HG02938 (cell line): ENCODE data around the gene WDR20.
"Not testable (repeated sequence)": the region's sequence is repeated elsewhere in the genome, so short reads cannot be mapped to it uniquely, and the experiment has no call there.

Experiments used
- ATAC-seq: cut with Tn5 transposase; IDR thresholded peaks from one replicate; pipeline ENCODE4 v1.9.1; 2021; ENCODE audit warnings: mild to moderate bottlenecking, moderate library complexity; ENCODE audit not compliant: unreplicated experiment

The WDR20 gene

DNA sequence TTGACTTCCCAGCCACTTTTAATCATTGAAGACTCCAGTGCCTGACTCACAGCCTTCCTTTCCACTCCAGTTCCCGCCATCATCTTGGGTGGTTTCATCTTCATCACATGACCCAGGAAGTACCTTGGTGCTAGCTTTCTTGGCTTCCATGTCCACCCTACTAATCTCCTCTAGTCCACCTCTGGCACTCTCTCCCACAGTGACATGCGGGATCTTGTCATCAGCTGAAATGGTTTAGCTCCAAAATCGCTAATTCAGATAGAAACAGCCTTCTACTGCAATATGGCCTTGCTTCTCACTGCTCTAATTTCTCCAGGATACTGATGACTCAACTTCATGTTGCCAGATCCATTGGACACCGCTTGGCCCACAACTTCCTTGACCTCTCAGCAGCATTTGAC lies 24.5 kb downstream of the WDR20 start:
- ATAC-seq: no peak

DNA sequence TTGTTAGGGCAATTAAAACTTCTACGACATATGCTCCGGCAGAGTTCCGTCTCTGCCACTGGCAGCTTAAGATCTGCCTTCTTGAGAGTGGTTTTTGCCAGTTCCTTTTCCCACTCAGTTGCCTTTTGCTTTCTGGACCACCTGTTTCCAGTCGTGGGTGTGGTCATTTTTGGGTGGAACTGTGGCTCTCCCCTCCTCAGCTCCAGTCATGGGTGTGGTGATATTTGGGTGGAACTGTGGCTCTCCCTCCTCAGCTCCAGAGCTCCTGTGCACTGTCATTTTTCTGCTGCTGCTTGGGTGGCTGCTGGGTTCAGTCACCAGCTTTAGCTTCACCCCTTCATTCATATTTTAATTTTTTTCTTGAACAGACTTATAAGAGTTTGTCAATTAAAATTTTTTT lies 25.3 kb downstream of the WDR20 start:
- no peak for ATAC-seq

DNA sequence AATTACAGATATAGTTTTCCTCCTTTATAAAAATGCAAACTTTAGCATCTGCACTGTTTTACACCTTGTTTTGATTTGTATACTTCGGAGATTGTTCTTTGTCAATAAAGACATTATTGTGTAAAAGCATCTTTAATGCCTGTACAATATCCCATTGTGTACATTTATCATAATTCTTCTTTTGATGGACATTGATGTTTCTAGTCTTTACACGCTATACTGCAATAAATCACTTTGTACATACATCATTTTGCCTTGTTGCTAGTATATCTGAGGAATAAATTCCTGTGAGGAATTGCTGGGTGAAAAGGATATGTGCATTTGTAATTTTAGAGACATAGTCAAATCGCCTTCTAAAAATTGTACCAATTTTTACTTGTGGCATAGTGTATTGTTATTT lies 30.4 kb downstream of the WDR20 start:
- no peak for ATAC-seq

DNA sequence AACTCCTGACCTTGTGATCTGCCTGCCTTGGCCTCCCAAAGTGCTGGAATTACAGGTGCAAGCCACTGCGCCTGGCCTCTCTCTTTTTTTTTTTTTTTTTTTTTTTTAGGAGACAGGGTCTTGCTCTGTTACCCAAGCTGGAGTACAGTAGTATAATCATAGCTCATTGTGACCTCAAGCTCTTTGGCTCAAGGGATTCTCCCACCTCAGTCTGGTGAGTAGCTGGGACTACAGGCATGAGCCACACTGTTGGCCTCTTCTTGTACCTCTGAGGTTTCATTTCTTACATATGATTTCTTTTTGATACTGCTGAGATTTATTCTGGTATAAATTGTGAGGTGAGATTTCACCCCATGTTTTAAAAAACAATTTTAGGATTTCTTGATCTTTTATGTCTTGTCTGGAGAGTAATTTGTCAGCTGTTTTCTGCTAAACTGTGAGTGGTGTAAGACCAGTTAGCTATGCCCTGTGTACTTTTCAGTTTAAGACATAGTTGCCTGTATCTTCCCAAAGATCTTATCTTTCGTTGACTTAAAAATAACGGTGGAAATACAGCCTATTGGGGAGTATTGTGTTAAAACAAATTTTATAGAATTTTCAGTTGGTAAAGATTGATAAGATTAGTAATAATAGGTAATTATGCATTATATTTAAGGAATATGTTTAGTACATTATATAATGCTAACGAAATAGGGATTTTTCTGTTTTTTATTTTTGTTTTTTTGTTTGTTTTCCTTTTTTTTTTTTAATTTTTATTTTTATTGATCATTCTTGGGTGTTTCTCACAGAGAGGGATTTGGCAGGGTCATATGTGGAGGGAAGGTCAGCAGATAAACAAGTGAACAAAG lies 31.7 kb downstream of the WDR20 start:
- no peak for ATAC-seq

DNA sequence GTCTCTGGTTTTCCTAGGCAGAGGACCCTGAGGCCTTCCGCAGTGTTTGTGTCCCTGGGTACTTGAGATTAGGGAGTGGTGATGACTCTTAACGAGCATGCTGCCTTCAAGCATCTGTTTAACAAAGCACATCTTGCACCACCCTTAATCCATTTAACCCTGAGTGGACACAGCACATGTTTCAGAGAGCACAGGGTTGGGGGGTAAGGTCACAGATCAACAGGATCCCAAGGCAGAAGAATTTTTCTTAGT lies 32.2 kb downstream of the WDR20 start:
- ATAC-seq: not testable (repeated sequence)

DNA sequence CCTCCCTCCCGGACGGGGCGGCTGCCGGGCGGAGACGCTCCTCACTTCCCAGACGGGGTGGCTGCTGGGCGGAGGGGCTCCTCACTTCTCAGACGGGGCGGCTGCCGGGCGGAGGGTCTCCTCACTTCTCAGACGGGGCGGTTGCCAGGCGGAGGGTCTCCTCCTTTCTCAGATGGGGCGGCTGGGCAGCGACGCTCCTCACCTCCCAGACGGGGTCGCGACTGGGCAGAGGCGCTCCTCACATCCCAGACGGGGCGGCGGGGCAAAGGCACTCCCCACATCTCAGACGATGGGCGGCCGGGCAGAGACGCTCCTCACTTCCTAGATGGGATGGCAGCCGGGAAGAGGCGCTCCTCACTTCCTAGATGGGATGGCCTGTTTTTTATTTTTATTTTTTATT lies 33.0 kb downstream of the WDR20 start:
- not testable (repeated sequence) for ATAC-seq

DNA sequence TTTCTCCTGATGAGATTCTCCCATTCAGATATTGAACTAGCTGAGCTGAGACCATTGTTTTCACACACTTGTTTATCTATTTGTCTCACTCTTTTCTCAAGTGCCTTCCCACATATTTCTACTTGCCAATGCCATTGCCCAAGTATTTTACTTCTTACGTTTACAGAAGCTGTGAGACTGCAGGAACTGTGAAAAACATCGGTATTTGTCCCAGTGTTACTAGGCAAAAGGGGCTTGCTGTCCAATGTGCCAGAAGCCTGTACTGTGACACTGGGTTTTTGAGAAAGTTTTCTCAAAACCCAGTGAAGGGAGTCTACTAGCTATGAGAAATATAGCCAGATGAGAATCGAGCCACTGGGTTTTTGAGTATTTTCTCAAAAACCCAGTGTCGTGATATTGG lies 37.5 kb downstream of the WDR20 start:
- no peak for ATAC-seq

DNA sequence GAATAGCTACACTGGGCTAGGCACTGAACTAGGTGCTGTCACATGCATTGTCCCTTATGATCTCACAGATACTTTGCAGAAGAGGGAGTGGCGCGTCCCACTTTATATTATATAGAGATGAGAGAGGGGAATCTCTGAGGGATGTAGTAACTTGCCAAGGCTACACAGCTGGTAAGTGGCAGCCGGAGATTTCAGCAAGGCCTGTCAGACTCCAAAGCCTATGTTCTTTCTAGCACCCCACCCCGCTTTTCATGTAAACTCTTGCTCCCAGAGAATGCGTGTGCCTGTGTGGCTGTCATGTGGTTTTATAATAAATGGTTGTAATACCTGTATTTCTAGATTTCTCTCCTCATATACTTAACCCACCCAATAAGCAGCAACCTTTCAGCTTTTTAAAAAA lies 39.1 kb downstream of the WDR20 start:
- no peak for ATAC-seq

DNA sequence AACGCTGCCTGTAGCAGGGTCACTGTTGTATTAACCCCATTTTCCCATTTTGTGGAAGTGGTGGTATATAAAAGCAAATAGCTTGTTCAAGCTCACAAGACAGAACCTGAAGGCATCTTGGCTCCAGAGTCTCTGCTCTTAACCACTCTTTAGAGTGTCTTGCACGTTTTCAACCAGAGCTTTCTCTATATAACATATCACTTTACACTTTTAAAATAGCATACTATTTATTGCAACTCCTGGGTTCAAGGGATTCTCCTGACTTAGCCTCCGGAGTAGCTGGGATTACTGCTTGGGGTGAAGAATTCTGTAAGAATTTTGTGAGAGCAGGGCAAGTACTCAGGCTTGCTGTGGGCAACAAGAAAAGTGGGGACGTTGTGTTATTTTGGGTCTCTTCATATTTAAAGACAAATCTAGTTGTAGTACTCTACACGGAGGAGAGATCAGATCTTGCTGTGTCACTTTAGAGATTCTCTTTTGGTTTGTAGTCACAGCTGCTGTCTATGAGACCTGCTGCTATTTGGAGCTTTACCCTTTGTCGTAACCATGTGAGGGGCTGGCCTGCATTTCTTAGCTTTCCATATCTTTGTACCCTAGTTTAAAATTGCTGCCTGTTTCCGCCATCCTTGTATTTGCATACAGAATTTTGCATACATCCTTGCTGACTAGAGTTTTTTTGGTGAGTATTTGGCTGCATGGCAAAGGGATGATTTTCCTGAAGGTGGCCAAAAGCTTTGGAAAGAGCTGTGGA lies 40.7 kb downstream of the WDR20 start:
- ATAC-seq: no peak

DNA sequence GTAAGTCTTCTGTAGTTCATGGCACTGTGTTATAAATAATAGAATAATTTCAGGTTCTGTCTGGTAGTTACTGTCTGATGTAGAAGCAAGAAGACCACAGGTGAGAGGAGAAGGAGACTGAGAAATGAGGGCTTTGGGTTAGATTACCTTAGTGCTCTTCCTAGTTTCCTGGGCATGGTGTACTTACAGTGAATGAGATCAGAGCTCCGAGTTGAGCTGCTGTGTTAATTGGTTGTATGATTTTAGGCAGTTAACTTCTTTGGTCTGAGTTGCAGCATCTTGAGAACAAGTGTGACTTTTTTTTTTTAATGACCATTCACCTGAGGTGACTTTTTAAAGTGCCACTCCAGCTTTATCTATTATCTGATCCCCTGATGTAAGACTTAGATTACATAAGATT lies 41.5 kb downstream of the WDR20 start:
- no peak for ATAC-seq

DNA sequence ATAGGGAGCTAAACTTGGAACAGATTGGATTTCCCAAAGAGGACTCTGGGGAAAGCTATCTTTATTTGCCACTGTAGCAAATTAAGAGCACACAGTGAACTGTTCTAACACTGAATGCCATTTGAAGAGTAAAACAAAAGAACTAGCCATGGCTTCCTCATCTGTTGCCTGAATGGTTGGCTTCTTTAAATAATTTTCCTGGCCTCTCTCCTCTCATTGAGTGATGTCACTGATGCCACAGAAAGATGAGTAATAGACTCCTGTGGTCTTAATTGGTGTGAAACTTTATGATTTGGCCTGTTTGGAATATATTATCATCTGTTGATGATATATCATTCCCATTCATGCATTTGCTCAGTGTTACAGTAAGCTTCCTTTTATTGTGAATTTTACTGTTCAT lies 42.5 kb downstream of the WDR20 start:
- ATAC-seq: no peak

DNA sequence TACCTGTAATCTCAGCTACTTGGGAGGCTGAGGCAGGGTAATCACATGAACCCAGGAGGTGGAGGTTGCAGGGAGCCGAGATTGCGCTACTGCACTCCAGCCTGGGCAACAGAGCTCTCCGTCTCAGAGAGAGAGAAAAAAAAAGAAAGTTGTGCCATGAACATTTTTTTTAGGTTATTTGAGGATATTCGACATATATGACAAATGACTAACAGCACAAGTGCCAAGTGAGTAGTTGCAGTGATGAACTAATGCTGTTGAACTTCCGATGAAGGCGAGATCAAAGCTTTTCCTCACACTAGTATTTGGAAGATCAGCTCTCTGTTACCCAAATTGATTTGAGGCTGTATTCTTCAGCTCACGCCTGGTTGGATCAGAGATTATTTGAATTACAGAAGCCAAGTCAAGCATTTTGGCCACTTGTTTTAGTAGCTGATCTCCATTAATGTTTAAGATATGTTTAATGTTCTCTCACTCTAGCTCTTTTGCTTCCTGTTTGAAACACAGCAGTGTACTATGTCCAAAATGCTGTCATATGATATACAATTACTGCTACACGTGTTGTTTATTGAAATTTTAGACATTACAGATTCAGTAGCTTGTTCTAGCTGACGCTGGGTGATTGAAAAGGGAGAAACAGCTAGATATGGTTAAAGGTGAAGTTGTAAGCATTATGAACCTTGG lies 43.4 kb downstream of the WDR20 start:
- ATAC-seq: no peak

DNA sequence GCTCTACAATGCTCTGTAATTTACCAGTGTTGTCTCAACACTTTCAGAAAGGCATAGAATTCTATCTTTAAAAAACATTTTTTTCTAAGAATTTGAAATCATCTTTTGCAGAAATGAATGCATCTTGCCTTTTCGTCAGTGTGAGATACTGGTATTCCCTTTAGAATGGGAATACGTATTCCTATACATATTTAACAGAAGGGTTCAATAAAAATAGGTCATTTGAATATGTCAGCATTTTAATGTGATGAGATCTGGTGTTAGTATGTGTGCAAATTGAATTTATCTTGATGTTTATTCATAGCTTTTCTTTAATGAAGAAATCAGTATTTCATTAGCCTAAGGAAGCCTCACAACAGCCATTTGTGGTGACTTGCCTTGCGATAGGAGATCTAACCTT lies 44.2 kb downstream of the WDR20 start:
- ATAC-seq: no peak

DNA sequence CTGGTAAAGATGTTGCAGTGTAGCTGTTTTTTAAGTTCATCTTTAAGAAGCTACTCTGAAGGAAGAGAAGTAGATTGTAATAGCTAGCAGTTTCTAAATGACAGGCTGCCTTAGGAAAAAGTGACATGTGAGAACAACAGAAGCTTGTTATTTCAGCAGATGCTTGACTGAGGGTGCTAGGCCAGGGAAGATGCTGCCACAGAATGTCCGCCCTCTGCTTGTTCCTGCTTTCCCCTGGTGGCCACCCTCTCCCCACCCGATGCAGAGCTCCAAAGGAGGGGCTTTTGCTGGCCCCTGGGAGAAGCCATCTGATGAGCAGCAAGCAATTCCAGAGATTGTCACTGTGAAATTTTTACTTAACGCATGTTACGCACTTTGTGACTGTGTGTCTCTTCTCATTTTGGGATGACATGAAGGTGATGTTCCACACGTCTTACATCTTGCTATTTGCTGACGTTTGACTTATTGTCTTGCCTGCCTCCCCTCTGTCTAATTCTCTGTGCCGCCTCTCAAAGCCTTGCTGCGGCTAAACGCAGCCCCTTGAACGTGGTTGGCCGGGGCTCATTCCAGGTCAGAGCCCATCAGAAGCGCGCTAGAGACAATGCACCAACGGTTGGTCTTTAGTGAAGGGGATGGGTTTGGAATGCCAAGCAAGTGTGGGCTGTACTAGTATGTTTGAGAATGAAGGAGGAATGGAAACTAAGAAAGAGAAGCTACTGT lies 44.8 kb downstream of the WDR20 start:
- ATAC-seq: no peak

DNA sequence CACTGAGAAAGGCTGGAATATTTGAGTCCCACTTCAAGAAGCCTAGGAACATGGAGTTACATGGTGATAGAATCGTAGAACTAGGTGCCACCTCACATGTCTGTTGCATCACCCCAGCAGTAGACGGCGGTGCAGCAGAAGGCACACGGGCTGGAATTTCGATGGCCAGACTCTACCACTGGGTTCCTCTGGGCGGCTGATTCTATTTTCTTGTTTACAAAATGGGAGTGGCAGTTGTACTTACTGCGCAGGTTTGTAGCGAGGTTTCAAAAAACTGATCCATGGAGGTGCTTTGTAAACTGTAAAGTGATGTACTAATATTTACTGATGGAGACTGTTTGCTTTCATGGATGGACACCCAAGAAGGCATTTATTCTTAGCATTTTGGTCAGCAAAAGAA lies 45.7 kb downstream of the WDR20 start:
- ATAC-seq: no peak

DNA sequence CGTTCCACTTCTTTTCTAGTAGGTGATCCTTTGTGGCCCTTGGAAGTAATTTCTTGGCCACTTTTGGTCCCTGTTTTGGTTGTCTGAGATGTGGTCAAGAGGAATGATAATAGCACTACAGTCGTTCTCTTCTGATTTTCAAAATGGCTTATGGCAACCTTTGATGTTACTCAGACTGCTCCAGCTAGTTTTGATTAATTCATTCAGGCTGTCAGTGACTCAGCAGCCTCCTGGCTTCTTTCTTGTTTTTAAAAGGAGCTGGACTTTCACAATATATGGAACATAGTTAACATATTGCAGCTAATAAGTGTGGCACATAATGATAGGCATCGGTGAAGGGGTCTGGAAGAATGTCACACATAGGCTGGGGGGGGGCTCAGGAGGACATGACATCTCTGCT lies 47.3 kb downstream of the WDR20 start:
- no peak for ATAC-seq

DNA sequence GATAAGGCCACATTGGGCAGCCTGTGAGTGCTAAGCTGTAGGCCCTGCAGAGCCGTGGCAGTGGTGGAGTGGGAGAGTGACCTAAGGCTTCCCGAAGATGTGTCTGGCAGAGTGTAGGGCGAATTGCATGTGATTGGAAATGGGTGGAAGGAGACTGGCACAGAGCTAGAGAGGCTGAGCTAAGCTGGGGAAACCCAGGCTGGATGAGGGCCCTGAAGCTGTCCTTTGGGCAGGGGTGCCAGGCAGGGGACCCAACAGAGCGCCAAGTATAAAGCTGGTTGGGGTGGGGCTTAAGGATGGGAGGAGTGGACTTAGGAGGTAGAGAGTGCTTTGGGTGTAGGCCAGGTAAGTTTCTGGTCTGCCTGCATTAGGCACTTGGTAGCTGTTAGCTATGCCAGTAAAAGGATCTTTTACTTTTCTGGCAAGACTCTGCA lies 47.9 kb downstream of the WDR20 start:
- no peak for ATAC-seq

DNA sequence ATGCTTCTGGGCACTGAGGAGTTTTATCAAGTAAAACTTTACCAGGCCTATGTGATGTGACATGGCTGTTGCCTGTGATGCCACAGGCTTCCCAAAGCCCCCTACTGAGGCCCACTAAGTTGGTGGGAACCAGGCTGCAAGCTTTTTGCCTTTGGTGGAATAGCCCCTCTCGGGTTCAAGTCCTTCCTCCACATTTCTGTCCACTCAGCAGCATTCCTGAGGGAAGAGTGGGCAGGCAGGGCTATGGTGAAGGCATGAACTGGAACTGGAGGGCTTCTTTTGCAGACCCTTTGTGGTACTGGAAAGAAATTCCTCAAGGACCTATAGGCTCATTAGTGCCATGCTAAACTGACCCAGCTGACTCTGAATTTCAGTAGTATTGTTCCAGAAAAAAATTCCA lies 48.5 kb downstream of the WDR20 start:
- no peak for ATAC-seq

DNA sequence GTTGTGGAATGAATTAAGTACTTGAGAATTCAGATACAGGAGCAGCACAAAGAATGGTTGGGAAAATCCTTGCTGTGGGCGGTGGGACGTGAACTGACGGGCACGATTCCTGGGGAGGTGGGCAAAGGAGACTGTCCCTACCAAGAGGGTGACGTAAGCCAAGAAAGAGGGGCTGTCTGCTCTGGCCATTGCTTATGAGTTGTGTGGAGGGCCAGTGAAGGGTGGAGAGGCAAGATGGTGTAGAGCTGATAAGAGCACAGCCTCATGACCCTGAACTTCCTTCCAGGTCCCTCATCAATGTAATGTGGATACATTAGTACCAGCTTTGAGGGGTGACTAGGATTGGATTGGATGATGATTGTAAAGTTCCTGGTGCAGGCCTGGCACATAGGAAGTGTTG lies 50.2 kb downstream of the WDR20 start:
- no peak for ATAC-seq

DNA sequence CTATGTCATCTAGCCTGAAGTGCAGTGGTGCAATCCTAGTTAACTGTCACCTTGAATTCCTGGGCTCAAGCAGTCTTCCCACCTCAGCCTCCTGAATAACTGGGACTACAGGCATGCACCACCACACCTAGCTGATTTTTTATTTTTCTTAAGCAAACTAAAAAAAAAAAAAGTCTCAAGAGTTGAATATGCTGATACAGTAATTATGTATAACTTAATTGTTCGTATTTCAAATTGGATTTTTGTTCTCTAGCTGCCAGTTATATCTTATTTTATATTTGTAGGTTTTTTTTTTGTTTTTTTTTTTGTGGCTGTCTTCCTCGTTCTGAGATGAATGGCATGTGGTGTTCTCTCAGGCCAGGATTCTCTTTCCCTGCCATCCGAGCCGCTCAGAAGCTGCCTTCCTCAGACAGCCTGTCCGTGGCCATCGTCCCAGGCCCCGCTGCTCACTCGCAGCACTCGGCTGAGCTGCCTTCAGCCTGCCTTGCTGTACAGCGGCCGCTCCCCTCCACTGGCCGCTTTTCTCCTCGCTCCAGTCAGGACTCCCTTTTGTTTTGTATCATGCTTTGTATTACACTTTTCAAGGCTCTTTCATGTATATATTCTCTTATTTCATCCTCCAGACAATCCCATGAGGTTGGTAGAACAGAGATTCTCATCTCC lies 53.3 kb downstream of the WDR20 start:
- no peak for ATAC-seq

DNA sequence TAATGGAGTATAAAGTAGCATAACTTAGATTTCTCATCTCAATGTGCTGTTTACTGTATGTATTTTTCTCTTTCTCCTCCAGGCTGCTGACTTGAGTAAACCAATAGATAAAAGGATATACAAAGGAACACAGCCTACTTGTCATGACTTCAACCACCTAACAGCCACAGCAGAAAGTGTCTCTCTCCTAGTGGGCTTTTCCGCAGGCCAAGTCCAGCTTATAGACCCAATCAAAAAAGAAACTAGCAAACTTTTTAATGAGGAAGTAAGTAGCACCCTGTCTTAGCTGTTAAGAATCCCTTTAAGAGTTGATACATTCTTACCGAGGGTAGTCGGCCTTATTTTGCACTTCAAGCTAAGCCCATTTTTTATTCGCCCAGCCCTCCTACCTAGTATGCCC lies 55.2 kb downstream of the WDR20 start:
- ATAC-seq: no peak
